NB4 (cell line): ENCODE measurements around the gene CFAP100.

Source experiments
- POLR2A ChIP-seq: IDR thresholded peaks from 2 replicates; pipeline ENCODE4 v1.6.1; 2011; ENCODE audit warnings: mild to moderate bottlenecking; ENCODE audit not compliant: insufficient read length; ENCODE audit errors: extremely low read depth
- TF ChIP-seq, protein P1 (sequence below): IDR thresholded peaks from one replicate; pipeline ENCODE4 v1.5.1; 2012; ENCODE audit warnings: low read depth, low read length
- TF ChIP-seq, protein P2 (sequence below): IDR thresholded peaks from 2 replicates; pipeline ENCODE4 v1.6.1; 2011; ENCODE audit warnings: low read depth, low read length

DNA sequence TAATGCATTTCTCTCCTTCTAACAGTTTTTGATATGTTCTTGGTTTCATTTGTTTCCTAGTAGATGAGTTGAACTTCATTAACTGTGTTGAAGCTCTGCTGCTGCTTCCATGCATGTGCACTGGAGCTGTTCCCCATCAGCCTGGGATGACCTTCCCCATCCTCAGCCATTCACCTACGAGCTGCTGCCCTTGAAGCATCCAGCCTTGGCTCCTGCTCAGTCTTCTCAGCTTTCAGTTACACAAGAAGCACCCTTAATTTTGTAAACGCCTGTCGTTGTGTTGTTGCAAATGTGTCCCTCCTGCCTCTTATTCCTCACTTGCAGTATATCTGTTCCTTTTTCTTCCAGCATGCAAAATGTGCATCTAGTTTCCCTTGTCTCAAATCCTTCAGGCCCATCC is 89.4 kb downstream of the CFAP100 start:
- TF ChIP-seq, protein P1, sequence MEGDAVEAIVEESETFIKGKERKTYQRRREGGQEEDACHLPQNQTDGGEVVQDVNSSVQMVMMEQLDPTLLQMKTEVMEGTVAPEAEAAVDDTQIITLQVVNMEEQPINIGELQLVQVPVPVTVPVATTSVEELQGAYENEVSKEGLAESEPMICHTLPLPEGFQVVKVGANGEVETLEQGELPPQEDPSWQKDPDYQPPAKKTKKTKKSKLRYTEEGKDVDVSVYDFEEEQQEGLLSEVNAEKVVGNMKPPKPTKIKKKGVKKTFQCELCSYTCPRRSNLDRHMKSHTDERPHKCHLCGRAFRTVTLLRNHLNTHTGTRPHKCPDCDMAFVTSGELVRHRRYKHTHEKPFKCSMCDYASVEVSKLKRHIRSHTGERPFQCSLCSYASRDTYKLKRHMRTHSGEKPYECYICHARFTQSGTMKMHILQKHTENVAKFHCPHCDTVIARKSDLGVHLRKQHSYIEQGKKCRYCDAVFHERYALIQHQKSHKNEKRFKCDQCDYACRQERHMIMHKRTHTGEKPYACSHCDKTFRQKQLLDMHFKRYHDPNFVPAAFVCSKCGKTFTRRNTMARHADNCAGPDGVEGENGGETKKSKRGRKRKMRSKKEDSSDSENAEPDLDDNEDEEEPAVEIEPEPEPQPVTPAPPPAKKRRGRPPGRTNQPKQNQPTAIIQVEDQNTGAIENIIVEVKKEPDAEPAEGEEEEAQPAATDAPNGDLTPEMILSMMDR = no peak
- TF ChIP-seq POLR2A = no peak
- TF ChIP-seq, protein P2, sequence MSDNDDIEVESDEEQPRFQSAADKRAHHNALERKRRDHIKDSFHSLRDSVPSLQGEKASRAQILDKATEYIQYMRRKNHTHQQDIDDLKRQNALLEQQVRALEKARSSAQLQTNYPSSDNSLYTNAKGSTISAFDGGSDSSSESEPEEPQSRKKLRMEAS = no peak
